SKM-1 (cell line): Measurements from ENCODE around the gene PBRM1.

ENCODE experiments used
- DNase-seq: peaks from one replicate; lab custom pipeline; 2025; ENCODE audit not compliant: unreplicated experiment; lab: John Stamatoyannopoulos, UW

The PBRM1 gene

DNA sequence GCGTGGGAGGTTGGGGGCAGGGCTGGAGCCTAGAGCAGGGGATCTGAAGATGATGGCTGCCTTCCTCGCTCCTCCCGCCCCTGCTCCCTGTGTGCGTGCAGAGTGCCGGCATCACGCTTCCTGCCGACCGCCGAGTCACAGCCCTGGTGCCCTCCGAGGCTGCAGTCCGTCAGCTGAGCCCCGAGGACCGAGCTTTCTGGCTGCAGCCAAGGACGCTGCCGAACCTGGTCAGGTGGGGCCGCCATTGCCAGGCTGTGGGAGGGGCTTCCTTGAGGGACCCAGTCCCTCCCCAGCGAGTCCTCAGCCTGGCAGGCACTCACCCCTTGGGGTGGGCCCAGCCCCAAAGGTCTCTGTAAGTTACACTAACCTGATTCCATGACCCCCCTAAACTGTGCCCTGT lies 173.0 kb downstream of the PBRM1 start:
- no peak for DNase-seq

DNA sequence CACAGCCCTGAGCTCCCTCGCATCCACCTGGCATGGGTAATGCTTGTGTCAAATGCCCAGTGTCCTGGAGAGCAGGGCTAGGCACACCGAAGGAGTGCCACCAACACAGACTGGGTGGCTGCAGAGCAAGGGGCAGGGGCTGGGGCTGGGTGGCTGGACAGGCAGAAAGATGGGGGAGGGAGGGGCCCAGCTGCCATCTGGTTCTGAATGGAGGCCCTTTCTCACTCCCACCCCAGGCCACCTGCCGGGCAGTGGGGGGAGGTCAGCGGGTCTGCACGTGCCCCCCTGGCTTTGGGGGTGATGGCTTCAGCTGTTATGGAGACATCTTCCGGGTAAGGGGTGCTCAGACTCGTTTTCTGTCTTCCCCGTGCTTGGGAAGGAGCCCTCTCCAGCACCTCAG lies 173.6 kb downstream of the PBRM1 start:
- DNase-seq = no peak

GRCh38 chr3:52511509-52511908 lies 174.2 kb downstream of the PBRM1 start:
- DNase-seq = no peak

DNA sequence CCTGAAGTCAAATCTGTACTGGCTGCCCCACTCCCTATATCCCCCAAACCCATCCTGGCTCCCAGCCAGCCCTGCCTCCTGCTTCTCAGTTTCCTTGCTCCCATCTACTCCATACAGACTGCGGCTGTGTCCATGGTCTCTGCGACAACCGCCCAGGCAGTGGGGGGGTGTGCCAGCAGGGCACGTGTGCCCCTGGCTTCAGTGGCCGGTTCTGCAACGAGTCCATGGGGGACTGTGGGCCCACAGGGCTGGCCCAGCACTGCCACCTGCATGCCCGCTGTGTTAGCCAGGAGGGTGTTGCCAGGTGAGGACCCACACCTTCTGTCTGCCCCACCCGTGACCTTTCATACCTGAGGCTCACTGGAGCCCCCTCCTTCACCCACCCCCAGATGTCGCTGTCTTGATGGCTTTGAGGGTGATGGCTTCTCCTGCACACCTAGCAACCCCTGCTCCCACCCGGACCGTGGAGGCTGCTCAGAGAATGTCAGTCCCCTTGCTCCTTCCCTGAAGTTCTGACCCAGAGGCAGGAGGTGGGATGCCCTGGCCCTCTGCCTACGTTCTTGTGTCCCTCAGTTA lies 175.9 kb downstream of the PBRM1 start:
- DNase-seq = no peak

DNA sequence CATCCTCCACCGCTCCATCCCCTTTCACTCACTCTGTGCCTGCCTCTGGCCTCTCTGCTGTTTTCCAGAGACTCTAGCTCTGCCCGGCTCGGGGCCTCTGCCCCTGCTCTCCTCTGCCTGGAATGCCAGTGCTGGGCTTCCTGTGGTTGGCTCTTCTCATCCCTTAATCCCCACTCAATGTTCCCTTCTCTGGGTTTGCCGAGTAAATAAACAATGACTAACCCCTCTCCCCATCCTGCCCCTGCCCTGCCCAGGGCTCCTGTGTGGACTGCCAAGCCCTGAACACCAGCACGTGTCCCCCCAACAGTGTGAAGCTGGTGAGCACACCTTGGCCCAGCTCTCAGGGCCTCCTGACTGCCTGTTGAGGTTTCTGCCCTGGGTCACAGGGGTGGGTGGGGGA lies 178.4 kb downstream of the PBRM1 start:
- no peak for DNase-seq

DNA sequence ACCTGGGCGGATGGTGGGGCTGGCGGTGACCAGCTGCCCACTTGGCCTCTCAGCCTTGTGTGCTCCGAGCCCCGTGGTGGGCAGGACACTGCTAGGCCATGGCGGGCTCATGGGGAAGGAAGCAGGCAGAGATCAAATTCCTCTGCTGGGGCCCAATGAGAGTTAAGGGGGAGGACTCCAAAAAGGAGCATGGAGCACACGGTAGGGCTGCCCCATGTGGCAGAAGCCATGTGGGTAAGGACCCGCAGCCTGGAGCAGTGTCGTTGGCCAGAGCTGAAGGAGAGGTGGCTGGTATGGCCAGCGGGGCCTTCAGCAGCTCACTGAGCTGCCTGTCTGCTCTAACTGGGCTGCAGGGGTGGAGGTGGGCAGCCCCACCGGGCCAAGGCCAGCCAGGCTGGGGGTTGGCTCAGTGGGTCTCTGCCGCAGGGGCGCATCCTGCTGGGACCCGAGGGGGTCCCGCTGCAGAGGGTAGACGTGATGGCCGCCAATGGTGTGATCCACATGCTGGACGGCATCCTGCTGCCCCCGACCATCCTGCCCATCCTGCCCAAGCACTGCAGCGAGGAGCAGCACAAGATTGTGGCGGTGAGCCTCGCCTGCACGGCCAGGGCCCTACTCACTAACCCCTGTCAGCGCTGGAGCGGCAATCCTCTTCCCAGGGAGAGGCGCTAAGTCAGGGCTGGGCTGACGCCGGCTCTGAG lies 179.3 kb downstream of the PBRM1 start:
- DNase-seq = no peak

DNA sequence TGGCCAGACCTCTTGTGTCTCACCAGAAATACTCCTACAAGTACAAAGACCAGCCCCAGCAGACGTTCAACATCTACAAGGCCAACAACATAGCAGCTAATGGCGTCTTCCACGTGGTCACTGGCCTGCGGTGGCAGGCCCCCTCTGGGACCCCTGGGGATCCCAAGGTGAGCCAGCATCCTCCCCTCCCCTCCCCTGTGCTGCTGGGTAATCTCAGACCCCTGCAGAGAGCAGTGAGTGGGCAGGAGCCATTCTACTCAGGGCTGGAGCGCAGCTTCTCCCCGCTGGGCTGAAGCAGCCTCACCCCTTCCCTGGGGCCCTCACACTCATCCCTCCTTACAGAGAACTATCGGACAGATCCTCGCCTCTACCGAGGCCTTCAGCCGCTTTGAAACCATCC lies 180.7 kb downstream of the PBRM1 start:
- no peak for DNase-seq

DNA sequence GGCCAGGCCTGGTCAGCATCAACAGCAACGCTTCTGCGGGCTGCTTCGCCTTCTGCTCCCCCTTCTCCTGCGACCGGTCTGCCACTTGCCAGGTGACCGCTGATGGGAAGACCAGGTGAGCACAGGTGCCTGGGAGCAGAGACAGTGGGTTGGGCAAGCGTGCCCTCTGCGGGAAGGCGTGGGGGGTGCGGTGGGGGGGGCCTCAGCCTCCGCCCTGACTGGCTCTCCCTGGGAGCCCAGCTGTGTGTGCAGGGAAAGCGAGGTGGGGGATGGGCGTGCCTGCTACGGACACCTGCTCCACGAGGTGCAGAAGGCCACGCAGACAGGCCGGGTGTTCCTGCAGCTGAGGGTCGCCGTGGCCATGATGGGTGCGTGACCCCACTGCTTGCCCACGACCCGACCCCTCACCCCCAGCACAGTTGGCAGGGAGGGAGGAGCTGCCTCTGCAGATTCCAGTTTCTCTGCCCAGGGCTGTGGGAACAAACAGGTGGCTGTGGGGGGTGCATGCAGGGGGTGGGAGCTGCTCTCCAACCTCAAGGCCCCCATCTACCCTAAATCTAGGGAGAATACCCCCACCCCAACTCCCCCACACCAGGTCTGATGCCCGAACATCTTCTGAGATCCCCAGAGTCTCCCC lies 181.8 kb downstream of the PBRM1 start:
- no peak for DNase-seq

- no peak for DNase-seq
Measured at GRCh38 chr3:52502808-52503350, 182.8 kb downstream of the PBRM1 start.

GRCh38 chr3:52502001-52502400 lies 183.7 kb downstream of the PBRM1 start:
- no peak for DNase-seq

DNA sequence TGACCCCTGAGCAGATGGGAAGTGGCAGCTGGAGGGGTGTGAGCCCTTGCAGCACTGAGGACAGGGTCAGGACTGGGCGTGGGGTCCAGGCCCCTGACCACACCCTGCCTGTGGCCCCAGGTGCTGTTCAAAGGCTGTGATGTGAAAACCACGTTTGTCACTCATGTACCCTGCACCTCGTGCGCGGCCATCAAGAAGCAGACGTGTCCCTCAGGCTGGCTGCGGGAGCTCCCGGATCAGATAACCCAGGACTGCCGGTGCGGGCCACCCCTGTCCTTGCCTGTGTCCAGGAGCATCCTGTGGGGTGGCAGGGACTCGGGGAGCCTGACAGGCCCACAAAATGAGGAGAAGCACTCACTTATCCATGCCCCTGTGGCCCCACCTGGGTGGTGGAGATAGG lies 184.7 kb downstream of the PBRM1 start:
- DNase-seq = no peak

DNA sequence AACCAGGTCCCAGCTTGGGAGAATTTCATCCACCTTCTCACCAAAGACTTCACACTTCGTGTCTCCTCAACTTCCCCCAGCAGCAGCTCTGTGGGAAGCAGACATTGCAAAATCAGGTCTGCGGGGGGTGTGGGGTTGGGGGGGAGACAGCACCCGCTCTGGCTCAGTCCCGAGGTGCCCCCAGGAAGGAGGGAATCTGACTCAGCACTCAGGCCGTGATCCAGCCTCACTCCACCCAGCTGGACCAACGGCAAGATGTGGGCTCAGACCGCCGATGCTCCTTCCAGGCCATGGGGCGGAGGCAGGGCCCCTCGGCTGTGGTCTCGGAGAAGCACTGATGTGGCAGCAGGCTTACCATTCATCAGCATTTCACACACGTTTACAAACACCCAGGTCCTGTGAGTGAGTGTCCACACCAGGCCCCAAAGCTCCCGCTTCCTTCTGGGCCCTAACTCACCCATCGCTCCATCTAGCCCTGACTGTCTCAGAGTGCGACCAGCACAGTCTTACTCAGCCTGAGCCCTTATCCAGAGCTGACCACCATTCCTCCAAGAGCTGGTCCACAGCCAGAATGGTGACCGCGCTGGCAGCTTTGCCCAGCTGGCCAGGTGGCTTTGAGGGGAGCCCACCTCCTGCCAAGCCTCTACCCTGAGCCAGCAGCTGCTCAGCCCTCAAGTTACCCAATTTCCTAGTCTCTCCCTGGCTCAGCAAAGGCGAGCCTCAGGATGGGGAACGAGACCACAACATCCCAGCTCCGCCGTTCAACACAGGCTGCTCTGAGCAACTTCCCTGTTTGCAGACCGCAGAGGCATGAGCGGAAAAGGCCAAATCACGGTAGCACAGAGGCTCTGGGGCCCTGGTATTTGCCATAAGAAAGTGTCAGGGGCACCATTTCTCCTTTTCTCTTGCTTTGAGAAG lies 187.3 kb downstream of the PBRM1 start:
- DNase-seq = peak; percentile 94

- no peak for DNase-seq
Measured at GRCh38 chr3:52495777-52496602, 189.7 kb downstream of the PBRM1 start.
